Osteocyte (in vitro differentiated cells): ENCODE results near the gene FAS. TPM values are rescaled to one million over a fixed set of nuclear protein-coding genes. Genes with fewer than 3 reads are reported as not detected.

Source experiments
- DNase-seq: peaks from one replicate; pipeline ENCODE4 v3.0.0; 2021; ENCODE audit warnings: mixed read lengths; ENCODE audit not compliant: unreplicated experiment; ENCODE audit errors: extremely low spot score
- H3K27ac Mint-ChIP-seq: one replicate; pipeline ENCODE4 v1.8.0; 2021; ENCODE audit warnings: mild to moderate bottlenecking, mixed read lengths; ENCODE audit not compliant: unreplicated experiment
- H3K27me3 Mint-ChIP-seq: one replicate; pipeline ENCODE4 v1.8.0; 2021; ENCODE audit warnings: mixed read lengths; ENCODE audit not compliant: unreplicated experiment
- H3K36me3 Mint-ChIP-seq: one replicate; pipeline ENCODE4 v1.8.0; 2021; ENCODE audit warnings: mixed read lengths; ENCODE audit not compliant: unreplicated experiment
- H3K4me1 Mint-ChIP-seq: one replicate; pipeline ENCODE4 v1.8.0; 2021; ENCODE audit warnings: mixed read lengths; ENCODE audit not compliant: unreplicated experiment
- H3K4me3 Mint-ChIP-seq: one replicate; pipeline ENCODE4 v1.8.0; 2021; ENCODE audit warnings: mild to moderate bottlenecking, moderate library complexity, mixed read lengths; ENCODE audit not compliant: unreplicated experiment
- H3K9me3 Mint-ChIP-seq: one replicate; pipeline ENCODE4 v1.8.0; 2021; ENCODE audit warnings: mixed read lengths; ENCODE audit not compliant: unreplicated experiment
- total RNA-seq: library from RNA; stranded (reverse); gene quantifications from 2 replicates; pipeline ENCODE4 v1.2.1, GENCODE V29; 2021
- TF ChIP-seq, protein P1 (sequence below): fragments of 200-600 bp; sonication (generic); IDR thresholded peaks from 2 replicates; pipeline ENCODE4 v1.5.0; 2021; ENCODE audit warnings: antibody characterized with exemption, mild to moderate bottlenecking, moderate library complexity

The FAS gene
- total RNA-seq, 1 donor from 2014 or later: 8.8 TPM

DNA sequence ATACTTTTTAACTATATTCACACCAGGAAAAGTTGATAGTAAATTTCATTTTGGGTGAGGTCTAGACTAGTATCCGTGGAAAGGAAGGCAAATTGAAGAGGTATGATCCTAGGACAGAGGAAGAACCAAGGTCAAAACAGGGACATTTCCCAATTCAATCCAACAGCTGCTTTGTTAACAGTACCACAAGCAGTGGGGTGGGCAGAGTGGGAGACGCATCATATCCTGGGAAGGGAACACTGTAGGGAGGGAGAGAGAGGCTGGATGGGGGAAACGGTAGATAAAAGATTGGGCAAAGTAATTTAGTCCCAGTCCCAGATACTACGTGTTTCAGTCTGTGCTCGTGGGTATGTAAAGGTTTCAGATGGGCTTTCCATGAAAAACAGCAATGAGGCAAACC lies 9.2 kb upstream of the FAS start:
- TF ChIP-seq, protein P1, sequence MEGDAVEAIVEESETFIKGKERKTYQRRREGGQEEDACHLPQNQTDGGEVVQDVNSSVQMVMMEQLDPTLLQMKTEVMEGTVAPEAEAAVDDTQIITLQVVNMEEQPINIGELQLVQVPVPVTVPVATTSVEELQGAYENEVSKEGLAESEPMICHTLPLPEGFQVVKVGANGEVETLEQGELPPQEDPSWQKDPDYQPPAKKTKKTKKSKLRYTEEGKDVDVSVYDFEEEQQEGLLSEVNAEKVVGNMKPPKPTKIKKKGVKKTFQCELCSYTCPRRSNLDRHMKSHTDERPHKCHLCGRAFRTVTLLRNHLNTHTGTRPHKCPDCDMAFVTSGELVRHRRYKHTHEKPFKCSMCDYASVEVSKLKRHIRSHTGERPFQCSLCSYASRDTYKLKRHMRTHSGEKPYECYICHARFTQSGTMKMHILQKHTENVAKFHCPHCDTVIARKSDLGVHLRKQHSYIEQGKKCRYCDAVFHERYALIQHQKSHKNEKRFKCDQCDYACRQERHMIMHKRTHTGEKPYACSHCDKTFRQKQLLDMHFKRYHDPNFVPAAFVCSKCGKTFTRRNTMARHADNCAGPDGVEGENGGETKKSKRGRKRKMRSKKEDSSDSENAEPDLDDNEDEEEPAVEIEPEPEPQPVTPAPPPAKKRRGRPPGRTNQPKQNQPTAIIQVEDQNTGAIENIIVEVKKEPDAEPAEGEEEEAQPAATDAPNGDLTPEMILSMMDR: no peak
- Mint-ChIP-seq H3K27me3 (no peaks in the 10 kb centered on the region), H3K4me1 (peaks cover 24% of the 10 kb centered on the region), H3K36me3 (no peaks in the 10 kb centered on the region), H3K27ac (no peak overlapping the region), H3K4me3 (no peak overlapping the region), H3K9me3 (no peaks in the 10 kb centered on the region)
- no peak for DNase-seq

DNA sequence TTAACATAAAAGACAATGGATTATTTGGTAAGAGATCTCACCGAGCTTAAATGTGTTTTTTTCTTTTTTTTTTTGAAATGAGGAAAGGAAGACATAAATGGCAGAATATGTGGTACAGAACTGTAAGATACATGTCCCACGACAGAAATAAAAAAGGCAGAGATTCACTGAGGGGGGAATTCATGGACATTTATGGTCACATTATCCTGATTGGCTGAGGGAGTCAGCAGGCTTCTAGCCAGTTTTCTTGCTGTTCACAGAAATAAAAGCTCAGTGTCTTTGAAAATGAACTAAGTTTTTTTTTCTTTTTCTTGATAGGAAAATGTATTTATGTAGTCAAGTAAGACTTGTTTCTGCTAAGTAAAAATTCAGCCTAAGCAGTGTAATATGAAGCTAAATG lies 8.2 kb upstream of the FAS start:
- Mint-ChIP-seq H3K9me3 (no peaks in the 10 kb centered on the region), H3K36me3 (no peaks in the 10 kb centered on the region), H3K27me3 (no peaks in the 10 kb centered on the region), H3K27ac (no peak overlapping the region), H3K4me1 (peaks cover 25% of the 10 kb centered on the region), H3K4me3 (no peak overlapping the region)
- no peak for DNase-seq
- TF ChIP-seq, protein P1: no peak

DNA sequence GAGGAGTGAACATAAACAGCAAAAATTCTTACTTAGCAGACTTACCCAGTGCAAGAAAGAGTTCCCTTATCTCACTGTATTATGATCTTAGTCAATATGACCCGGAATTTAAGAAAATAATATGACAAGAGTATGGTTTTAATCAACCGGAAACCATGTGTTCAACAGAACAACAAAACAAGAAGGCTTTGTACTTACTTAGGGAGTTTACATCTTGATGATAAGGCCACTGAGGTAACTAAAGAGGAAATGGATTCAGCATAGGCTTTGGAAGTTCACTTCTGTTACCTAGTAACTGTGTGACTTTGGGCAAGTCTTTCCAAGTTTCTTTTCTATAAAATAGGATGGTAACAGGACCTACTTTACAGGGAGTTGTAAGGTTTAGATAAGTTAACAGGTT lies 7.4 kb upstream of the FAS start:
- Mint-ChIP-seq H3K27ac (no peak overlapping the region), H3K9me3 (no peaks in the 10 kb centered on the region), H3K4me1 (peaks cover 25% of the 10 kb centered on the region), H3K36me3 (no peaks in the 10 kb centered on the region), H3K4me3 (no peak overlapping the region), H3K27me3 (no peaks in the 10 kb centered on the region)
- TF ChIP-seq, protein P1: no peak
- DNase-seq: no peak

DNA sequence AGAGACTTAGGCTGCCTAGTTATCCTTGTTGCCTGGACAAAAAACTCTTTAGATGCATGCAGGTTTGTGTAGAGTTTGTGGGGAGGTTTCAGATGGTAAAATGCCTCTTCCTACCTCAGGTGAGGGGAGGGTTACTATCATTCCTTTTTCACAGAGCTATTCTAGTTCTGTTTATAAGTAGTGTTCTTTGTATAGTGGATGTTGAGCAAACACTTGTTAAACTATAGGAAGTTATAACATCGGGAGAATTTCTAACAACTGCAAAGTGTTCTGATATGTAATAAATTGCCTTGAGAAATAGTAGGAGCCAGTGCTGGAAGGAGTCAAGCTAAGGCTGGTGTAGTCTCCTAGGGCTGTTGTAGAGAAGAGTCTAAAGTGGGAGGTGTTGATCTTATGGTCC lies 6.7 kb upstream of the FAS start:
- H3K27me3 Mint-ChIP-seq: no peaks in the 10 kb centered on the region
- H3K36me3 Mint-ChIP-seq: no peaks in the 10 kb centered on the region
- H3K9me3 Mint-ChIP-seq: no peaks in the 10 kb centered on the region
- no peak for DNase-seq
- H3K4me1 Mint-ChIP-seq: peaks cover 24% of the 10 kb centered on the region
- H3K4me3 Mint-ChIP-seq: no peak overlapping the region
- no peak overlapping the region for H3K27ac Mint-ChIP-seq
- TF ChIP-seq, protein P1: no peak

DNA sequence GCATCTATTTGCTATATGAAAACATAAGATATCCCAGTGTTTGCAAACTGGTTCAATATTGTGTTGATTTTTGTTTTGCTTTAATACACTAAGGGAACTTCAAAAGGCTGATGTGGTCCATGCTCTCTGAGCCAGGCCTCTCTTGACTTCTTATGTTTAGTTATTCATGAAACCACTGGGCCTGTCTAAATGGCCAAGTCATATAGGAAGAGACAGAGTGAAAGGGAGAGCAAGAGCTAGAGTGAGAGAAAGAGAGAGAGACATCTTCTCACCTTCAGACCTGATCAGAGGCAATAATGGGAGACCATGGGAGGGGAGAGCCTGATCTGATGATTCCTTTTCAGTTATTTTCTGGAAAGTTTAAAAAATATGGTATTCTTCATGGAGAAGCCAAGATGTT lies 6.1 kb upstream of the FAS start:
- Mint-ChIP-seq H3K36me3 (no peaks in the 10 kb centered on the region), H3K27me3 (no peaks in the 10 kb centered on the region), H3K4me1 (peaks cover 19% of the 10 kb centered on the region), H3K4me3 (no peak overlapping the region), H3K27ac (no peak overlapping the region), H3K9me3 (no peaks in the 10 kb centered on the region)
- TF ChIP-seq, protein P1: no peak
- no peak for DNase-seq
